ELR (cell line): ENCODE data around the gene PAM16.
"Not testable (repeated sequence)": the region's sequence is repeated elsewhere in the genome, so short reads cannot be mapped to it uniquely, and the experiment has no call there.

ENCODE experiments used
- DNase-seq: peaks from one replicate; pipeline ENCODE4 v3.0.0-alpha.2; 2015; ENCODE audit warnings: low read depth

Gene PAM16

GRCh38 chr16:4350787-4351659, at the start of gene PAM16:
Gene PAM16, minus strand, starts transcription at chr16:4351321. Its CDS starts 87 bp downstream, at chr16:4351234.
- DNase-seq, result peak; percentile 94

DNA sequence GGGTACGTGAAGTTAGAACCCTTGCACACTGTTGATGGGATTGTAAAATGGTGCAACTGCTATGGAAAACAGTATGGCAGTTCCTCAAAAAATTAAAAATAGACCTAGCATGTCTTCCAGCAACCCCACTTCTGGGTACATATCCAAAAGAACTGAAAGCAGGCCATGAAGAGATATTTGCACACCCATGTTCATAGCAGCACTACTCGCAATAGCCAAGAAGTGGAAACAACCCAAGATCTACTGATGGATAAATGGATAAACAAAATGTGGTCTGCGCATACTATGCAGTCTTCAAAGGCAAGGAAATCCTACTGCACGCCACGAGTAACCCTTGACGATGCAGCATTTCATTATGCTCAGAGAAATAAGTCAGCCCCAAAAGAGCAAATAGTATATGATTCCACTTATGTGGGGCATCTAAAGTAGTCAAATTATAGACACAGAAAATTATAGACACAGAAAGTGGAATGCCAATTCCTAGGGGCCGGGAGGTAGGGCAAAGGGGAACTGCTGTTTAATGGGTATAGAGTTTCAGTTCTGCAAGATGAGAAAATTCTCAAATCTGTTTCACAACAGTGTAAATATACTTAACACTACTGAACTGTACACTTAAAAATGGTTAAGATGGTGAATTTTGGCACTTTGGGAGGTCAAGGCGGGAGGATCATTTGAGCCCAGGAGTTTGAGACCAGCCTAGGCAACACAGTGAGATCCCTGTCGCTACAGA, 48.0 kb upstream of the PAM16 start:
- DNase-seq, result no peak

DNA sequence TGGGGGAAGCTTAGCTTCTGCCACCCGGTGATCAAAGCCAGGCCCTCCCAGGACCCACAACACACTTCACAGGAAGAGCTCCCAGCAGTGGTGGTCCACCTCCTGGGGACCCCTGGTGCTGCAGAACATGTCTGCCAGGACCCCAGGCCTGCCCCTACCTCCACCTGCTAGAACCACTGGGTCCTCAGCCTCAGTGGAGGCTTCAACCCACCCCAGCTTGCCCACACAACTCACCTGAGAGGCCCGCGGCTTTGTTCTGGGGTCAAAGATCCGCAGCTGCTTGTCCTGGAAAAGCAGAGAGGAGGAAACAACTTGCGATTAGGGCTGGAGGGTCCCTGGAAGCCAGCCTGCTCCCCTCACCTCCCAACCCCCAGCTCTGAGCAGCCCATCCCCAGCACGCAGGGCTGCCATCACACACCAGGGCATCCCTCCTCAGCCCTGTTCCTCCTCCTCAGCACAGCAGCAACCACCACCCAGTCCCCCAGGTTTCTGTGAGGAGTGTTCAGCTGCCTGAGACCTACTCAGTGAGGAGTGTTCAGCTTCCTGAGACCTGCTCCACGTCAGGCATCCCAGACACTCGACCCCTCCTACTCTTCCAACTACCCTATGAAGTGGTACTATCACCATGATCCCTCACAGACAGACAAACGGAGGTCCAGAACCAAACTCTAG, 44.1 kb upstream of the PAM16 start:
- no peak for DNase-seq

DNA sequence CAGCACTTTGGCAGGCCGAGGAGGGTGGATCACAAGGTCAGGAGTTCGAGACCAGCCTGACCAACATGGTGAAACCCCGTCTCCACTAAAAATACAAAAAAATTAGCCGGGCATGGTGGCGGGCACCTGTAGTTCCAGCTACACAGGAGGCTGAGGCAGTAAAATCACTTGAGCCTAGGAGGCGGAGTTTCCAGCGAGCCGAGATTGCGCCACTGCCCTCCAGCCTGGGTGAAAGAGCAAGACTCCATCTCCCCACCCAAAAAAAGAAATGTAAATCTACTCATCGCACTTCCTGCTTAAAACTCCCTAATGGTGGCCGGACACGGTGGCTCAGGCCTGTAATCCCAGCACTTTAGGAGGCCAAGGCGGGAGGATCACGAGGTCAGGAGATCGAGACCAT, 42.7 kb upstream of the PAM16 start:
- not testable (repeated sequence) for DNase-seq

GRCh38 chr16:4393240-4393600, 42.1 kb upstream of the PAM16 start:
- DNase-seq, result no peak

GRCh38 chr16:4392382-4393239, 41.5 kb upstream of the PAM16 start:
- DNase-seq, result no peak

DNA sequence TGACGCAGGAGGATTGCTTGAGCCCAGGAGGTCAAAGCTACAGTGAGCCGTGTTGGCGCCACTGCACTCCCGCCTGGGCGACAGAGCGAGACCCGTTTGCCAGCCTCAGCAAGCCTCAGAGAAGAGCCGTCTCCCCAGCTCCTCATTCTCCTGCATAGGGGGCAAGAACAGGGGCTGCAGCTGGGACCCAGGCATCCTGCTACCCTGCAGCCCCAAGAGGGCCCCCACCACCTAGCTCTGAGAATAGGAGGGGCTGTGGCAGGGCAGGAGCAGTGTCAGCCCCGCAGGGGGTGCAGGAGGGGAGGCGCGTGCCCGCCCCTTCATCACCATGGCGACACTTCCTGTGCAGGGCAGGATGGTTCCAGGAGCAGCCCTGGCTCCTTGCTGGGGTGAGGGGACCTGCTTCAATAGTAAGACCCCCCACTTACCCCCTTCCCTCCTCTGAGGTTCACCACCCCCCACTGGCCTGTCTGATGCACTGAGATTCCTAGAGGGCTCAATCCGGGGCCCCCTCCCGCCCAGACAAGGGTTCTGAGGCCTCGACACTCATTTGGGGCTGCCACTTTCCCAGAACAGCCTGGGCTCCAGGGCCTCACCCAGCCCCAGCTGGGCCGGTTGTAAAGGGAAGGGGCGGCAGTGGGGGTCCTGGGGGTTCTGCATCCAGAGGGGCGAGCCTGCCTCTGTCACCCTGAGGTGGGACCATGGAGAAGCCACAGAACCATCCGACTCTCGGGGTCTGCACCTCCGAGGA, 40.7 kb upstream of the PAM16 start:
- no peak for DNase-seq

GRCh38 chr16:4390266-4391260, 39.4 kb upstream of the PAM16 start:
- no peak for DNase-seq

DNA sequence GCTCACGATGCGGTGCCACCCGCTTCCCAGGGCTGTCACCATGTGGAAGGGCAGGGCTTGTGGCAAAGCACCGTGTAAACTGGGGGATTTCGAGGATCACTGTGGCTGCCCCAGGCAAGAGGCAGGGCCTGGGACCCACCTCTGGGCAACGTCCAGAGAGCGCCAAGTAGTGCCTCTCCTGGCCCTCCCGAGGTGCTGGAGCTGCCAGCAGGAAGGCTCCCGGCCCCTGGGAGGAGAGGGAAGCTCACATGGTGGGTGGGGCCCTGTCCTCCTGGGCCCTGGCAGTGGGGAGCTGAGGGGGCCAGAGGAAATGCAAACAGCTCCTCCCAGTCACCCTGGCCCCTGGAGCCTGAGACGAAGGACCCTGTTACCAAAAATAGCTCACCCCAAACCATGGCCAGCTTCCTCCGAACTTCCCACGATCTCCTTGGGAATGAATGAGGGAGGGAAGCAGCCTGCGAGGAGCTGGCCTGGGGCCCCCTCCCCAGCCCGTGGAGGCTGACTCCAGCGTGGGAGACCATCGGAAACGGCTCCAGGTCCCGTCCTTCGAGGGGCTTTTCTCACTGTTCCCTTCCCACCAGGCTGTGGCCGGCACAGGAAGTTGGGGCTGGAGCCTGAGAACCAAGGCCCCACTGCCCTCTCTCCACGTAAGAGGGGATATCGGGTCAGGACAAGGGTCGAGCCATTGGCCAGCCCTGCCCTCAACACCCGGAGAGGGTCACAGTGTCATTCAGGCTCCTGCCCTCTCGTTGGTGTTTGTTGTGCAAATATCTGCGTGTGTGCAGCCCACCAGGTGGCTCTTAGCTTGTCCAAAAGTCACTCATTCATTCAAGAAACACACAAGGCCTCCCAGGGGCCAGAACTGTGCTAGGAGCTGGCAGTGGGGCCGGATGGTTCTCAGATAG, 38.2 kb upstream of the PAM16 start:
- DNase-seq, result no peak

DNA sequence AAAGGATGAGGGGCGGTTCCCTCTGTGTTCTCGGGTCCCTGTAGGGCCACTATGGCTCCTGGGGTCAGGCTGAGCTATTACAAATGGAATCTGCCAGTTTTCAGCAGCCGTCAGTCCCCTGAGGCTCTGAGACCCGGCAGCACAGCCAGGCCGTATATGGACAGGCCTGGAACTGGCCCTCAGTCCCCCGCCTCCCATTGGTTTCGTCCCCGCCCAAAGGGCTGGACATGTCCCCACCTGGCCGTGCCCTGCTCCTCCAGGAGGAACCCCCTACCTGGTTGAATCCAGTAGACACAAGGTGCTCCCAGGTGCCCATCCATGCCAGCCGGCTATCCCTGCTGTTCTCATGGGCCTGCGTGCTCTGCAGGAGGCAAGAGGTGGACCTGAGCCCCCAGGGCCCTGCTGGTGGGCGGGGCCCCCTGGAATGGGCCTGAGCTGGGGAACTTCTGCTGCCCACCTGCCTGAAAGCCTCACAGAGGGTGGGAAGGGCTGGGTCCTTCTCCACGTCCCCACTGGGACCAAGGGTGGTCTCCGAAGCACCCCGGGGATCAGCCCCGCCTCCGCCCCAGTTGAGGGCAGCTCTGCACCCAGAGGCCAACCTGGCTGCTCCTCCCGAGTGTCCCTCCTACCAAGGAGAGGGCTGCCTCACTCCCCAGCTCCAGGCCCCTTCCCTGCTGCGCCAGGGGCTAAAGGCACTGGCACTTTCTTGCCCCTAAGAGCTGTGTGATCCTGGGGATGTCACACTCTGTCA, 37.3 kb upstream of the PAM16 start:
- DNase-seq, result peak; percentile 56

- DNase-seq, result no peak
These were observed 36.7 kb upstream of the PAM16 start for GRCh38 chr16:4387781-4388180.

GRCh38 chr16:4386951-4387565, 35.9 kb upstream of the PAM16 start:
- peak; percentile 34 for DNase-seq

DNA sequence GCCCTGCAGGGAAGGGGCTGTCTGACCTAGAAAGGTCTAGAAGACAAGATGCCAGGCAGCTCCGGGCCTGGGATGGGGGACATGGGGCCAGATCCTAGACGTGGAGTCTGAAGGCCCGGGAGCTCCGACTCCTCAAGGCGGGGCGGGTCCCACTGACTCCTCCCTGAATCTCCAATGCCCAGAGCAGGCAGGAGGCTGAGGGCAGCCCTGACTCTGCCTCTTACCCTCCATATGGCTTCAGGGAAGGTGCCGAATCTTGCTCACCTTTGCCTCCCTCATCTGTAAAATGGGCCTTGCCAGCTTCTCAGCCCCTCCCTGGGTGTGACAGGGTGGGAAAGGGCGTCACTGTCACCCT, 35.3 kb upstream of the PAM16 start:
- no peak for DNase-seq

DNA sequence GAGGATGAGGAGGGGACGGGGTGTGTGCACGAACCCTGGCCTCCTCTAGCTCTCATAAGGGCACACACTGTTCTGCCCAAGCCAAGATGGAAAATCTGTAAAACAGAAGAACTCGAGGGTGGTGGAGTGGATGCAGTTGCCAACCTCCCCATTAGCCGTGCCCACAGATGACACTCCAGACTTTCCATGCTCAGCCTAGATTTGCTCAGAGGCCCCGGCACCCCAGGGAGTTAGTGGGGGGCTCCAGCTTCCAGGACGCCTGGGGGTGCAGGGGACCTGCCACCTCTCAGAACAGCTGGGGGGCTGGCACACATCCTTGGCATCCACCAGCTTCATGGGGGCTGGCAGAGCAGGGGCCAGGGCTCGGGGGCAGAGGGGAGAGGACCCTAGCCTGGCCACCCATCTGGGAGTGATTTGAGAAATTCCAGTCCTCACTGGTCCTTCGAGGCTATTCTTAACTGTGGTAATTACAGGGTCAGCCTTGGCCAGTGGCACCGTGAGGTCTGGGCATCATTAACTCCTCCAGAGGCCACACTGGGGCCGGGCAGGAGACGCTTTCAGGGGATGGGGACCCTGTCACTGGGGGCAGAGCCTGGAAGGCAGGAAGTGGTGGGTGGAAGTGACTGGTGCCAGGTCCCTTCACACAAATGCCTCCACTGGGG, 34.8 kb upstream of the PAM16 start:
- no peak for DNase-seq

DNA sequence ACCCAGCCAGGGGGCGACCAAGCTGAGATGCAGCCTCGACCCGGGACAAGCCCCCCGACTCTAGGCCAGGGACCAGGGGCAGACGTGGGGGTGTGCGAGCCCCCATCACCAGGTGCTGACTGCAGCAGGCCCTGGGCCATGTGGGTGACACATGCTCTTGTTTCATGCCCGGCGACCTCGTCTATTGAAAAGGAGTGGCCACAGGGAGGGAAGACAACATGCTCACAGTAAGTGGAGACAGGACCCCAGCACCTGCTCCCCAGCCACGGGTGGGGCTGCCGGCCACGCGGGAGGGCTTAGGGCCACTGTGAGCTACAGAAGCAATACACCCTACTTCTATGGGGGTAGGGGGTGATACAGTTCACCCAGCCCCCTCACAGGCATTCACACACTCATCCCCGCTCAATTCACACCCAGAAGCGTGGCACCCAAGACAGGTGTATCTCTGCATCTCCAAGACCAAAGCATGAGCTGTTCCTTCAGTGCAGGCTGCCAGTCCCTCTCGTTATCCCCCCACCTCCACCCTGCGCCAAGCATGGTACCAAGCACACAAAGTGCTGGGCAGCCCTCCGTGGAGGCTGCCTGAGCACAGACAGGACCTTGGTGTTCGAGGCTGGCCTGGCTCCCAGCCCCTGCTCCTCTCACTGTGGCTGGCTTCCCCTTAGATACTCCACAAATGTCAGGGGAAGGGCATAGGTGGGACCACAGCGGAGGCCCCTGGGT, 34.1 kb upstream of the PAM16 start:
- DNase-seq, result no peak

GRCh38 chr16:4384509-4384942, 33.4 kb upstream of the PAM16 start:
- no peak for DNase-seq
